Cardiac muscle cell (in vitro differentiated cells and primary cell): ENCODE results near the gene MX2. TPM values are rescaled to one million over a fixed set of nuclear protein-coding genes. Genes with fewer than 3 reads are reported as not detected.

Source experiments
- DNase-seq, 2 donors: peaks; one replicate each; pipeline versions ENCODE4 v3.0.0 to v3.0.0-alpha.2; 2010 to 2017; ENCODE audit warnings: low read depth in 1 of 2, low spot score in 1 of 2
- H3K27ac ChIP-seq: fragments of 200-600 bp; sonication (generic); 2 replicates; pipeline ENCODE4 v1.5.1; 2016
- H3K27me3 ChIP-seq: fragments of 200-600 bp; sonication (generic); 2 replicates; pipeline ENCODE4 v1.6.0; 2016; ENCODE audit warnings: control low read depth
- H3K36me3 ChIP-seq: fragments of 200-600 bp; sonication (generic); 2 replicates; pipeline ENCODE4 v1.5.1; 2016; ENCODE audit warnings: control low read depth
- H3K4me1 ChIP-seq: fragments of 200-600 bp; sonication (generic); 2 replicates; pipeline ENCODE4 v1.8.1; 2017; ENCODE audit warnings: low read depth, mild to moderate bottlenecking, mixed run types
- H3K4me3 ChIP-seq: fragments of 200-600 bp; sonication (generic); 2 replicates; pipeline ENCODE4 v1.5.1; 2016; ENCODE audit warnings: mild to moderate bottlenecking
- H3K9me3 ChIP-seq: fragments of 200-600 bp; sonication (generic); 2 replicates; pipeline ENCODE4 v1.5.1; 2017; ENCODE audit warnings: low read depth, mild to moderate bottlenecking, control low read depth
- CTCF ChIP-seq: IDR thresholded peaks from 2 replicates; pipeline ENCODE4 v1.5.1; 2012; ENCODE audit warnings: low read depth, mild to moderate bottlenecking, low read length
- polyA plus RNA-seq: library from polyadenylated mRNA; unstranded; fragments of >200 nt; fragmentation: Nextera tagmentation; extraction: Ambion mirVana; gene quantifications from 2 replicates; pipeline ENCODE4 v1.2.1, GENCODE V29; 2016
- total RNA-seq: library from RNA; depleted of rRNA; stranded (reverse); fragments of >200 nt; gene quantifications from 2 replicates; pipeline ENCODE4 v1.2.3, GENCODE V29; 2016

MX2 gene
- total and polyA plus RNA-seq, 2 experiments from 2014 or later, result 0.28 to 2.3 TPM

- Histone ChIP-seq H3K9me3 (no peaks in the 10 kb centered on the region), H3K4me3 (no peak overlapping the region), H3K27ac (no peak overlapping the region), H3K4me1 (no peaks in the 10 kb centered on the region), H3K27me3 (no peaks in the 10 kb centered on the region), H3K36me3 (no peaks in the 10 kb centered on the region)
- DNase-seq, result no peak
- TF ChIP-seq CTCF, result no peak
Observed at GRCh38 chr21:41399246-41399800, 37.5 kb downstream of the MX2 start.

- no peak for DNase-seq
- Histone ChIP-seq H3K4me3 (no peak overlapping the region), H3K36me3 (no peaks in the 10 kb centered on the region)
Observed at GRCh38 chr21:41402231-41402630, 40.4 kb downstream of the MX2 start.

GRCh38 chr21:41402796-41403195, 41.0 kb downstream of the MX2 start:
- no peak for TF ChIP-seq CTCF
- Histone ChIP-seq H3K9me3 (no peaks in the 10 kb centered on the region), H3K4me3 (no peak overlapping the region), H3K27ac (no peak overlapping the region), H3K4me1 (no peaks in the 10 kb centered on the region), H3K27me3 (no peaks in the 10 kb centered on the region), H3K36me3 (no peaks in the 10 kb centered on the region)
- DNase-seq, result no peak

More at GRCh38 chr21:41402231-41402630, 40.4 kb downstream of the MX2 start:
- no peak for TF ChIP-seq CTCF
- no peaks in the 10 kb centered on the region for H3K4me1 ChIP-seq
- H3K27me3 ChIP-seq, result no peaks in the 10 kb centered on the region
- no peak overlapping the region for H3K27ac ChIP-seq
- no peaks in the 10 kb centered on the region for H3K9me3 ChIP-seq

GRCh38 chr21:41403331-41403730, 41.5 kb downstream of the MX2 start:
- no peak for TF ChIP-seq CTCF
- H3K36me3 ChIP-seq, result no peaks in the 10 kb centered on the region
- H3K27ac ChIP-seq, result no peak overlapping the region
- no peaks in the 10 kb centered on the region for H3K27me3 ChIP-seq
- no peak for DNase-seq
- H3K4me1 ChIP-seq, result no peaks in the 10 kb centered on the region
- H3K4me3 ChIP-seq, result no peak overlapping the region
- H3K9me3 ChIP-seq, result no peaks in the 10 kb centered on the region

GRCh38 chr21:41403966-41404365, 42.1 kb downstream of the MX2 start:
- no peak for DNase-seq
- Histone ChIP-seq H3K36me3 (no peaks in the 10 kb centered on the region), H3K9me3 (no peaks in the 10 kb centered on the region), H3K27ac (no peak overlapping the region), H3K27me3 (no peaks in the 10 kb centered on the region), H3K4me3 (no peak overlapping the region), H3K4me1 (no peaks in the 10 kb centered on the region)
- no peak for TF ChIP-seq CTCF
